DMS114 treated with DMSO at 0.1 percent for 48 hours (cell line): ENCODE results near the gene IRF2BPL.

ENCODE experiments used
- DNase-seq: peaks from one replicate; lab custom pipeline; 2025; ENCODE audit not compliant: unreplicated experiment; lab: John Stamatoyannopoulos, UW

Gene IRF2BPL

GRCh38 chr14:77028384-77029231 lies at the start of gene IRF2BPL:
Gene IRF2BPL, minus strand, starts transcription at chr14:77028708. Its CDS starts 916 bp downstream, at chr14:77027792.
- DNase-seq: peak; percentile 92

- no peak for DNase-seq
Observed at GRCh38 chr14:77077040-77077439, 48.5 kb upstream of the IRF2BPL start.

GRCh38 chr14:77076113-77076631 lies 47.7 kb upstream of the IRF2BPL start:
- no peak for DNase-seq

GRCh38 chr14:77074969-77075368 lies 46.5 kb upstream of the IRF2BPL start:
- DNase-seq: no peak

GRCh38 chr14:77071938-77072388 lies 43.5 kb upstream of the IRF2BPL start:
- DNase-seq: no peak

- DNase-seq: no peak
Observed at GRCh38 chr14:77069551-77069950, 41.0 kb upstream of the IRF2BPL start.

- no peak for DNase-seq
Observed at GRCh38 chr14:77068517-77069200, 40.2 kb upstream of the IRF2BPL start.

GRCh38 chr14:77067632-77068516 lies 39.4 kb upstream of the IRF2BPL start:
- peak; percentile 48 for DNase-seq

GRCh38 chr14:77066578-77067172 lies 38.2 kb upstream of the IRF2BPL start:
- DNase-seq: no peak

GRCh38 chr14:77065851-77066577 lies 37.5 kb upstream of the IRF2BPL start:
- no peak for DNase-seq

- DNase-seq: no peak
Observed at GRCh38 chr14:77064521-77065178, 36.1 kb upstream of the IRF2BPL start.

GRCh38 chr14:77063571-77064171 lies 35.2 kb upstream of the IRF2BPL start:
- DNase-seq: no peak

- DNase-seq: no peak
Observed at GRCh38 chr14:77062261-77062660, 33.8 kb upstream of the IRF2BPL start.

GRCh38 chr14:77061630-77062257 lies 33.2 kb upstream of the IRF2BPL start:
- DNase-seq: no peak

GRCh38 chr14:77059276-77059915 lies 30.9 kb upstream of the IRF2BPL start:
- no peak for DNase-seq

GRCh38 chr14:77058785-77059184 lies 30.3 kb upstream of the IRF2BPL start:
- no peak for DNase-seq

GRCh38 chr14:77058117-77058516 lies 29.6 kb upstream of the IRF2BPL start:
- DNase-seq: no peak

- DNase-seq: no peak
Observed at GRCh38 chr14:77055981-77056380, 27.5 kb upstream of the IRF2BPL start.
